Stimulated activated CD4-positive, alpha-beta T cell treated with anti-CD3 and anti-CD28 coated beads, Interleukin-12 subunit alpha, Interleukin-12 subunit beta, amount 100 ng/mL, for 24 hours (primary cell): ENCODE data around the gene HECW1.
A peak's percentile ranks its signal among the peaks of the same experiment; 100 is the strongest.

Source experiments
- DNase-seq, 2 experiments: peaks; one replicate each; pipeline ENCODE4 v3.0.0-alpha.2; 2020; ENCODE audit warnings: low read depth in 2 of 2

Gene HECW1

DNA sequence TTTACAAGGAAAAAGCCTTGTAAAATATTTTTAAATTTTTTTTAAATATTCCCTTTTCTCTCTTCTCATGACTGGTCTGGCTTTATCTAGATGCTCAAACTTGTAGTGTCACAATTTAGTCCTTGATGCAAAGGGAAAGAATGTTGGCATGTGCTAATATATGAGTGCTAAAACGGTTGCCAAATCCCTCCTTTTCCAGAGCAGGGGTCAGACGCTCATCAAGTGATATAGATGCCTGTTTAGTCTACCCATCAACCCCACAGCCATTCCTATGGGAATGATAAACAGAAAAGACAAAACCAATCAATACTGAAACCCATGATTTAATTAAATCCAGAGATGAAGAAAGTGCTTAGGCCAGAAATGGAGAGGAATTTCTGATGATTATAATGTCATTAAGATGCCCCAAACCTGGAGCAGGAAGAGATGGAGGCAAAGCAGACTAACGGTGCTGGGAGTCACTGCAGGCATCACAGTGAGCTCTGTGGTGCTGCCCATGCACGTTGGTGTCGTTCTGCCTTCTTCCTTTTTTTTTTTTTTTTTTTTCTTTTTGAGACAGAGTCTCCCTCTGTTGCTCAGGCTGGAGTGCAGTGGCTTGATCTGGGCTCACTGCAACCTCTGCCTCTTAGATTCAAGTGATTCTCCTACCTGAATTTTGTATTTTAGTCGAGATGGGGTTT, 260.4 kb downstream of the HECW1 start:
- DNase-seq: no peak

DNA sequence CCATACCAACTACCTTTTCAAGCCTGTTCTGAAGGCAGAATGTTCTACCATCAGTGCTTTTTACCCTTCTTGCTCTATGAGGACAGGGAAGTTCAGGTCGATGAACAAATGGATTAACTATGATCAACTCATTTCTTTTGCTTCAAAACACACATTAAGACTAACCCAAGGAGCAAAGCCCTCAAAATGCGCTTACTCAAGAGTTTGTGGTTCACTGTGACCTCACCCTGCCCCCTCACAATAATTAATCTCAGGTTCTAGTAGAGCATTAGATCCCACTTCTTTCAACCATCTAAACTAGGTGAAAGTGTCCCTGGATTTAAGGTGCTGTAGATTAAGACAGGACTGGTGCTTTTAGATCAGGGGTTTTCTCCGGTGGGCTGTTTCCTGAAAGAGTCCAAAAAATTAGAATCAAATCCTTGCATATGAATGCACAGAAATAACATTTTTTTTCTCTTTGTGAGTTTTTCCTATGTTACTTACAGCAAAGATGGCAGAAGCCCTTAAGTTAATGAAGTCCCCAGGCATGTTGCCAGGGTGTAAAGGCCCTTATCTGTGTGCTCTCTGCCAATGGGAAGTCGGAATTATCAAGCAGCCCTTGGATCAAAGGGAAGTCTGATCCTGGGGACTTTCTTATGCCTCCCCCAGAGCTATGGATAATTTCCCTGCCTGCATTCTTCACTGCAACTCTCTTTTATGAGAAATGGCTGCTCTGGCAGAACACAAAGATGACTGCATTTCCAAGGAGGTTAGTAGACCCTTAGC, 264.9 kb downstream of the HECW1 start:
- DNase-seq: no peak

DNA sequence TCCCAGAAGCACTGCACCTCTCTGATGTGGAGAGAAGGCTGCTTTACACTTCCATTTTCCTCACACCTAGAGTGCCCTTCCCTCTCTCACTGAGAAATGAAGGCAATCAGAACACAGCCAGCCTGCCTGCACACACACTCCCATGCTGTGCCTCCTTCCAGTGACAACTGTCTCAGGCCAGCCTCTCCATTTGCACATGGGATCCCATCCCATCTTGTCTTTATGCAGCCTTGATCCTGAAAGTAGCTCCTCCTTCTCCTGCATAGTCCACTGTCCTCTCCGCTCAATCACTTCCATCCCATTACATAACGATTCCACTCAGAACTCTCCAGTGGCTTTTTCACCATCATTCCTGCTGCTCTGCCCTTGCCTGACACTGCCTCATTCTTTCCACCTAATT, 266.8 kb downstream of the HECW1 start:
- DNase-seq: no peak

DNA sequence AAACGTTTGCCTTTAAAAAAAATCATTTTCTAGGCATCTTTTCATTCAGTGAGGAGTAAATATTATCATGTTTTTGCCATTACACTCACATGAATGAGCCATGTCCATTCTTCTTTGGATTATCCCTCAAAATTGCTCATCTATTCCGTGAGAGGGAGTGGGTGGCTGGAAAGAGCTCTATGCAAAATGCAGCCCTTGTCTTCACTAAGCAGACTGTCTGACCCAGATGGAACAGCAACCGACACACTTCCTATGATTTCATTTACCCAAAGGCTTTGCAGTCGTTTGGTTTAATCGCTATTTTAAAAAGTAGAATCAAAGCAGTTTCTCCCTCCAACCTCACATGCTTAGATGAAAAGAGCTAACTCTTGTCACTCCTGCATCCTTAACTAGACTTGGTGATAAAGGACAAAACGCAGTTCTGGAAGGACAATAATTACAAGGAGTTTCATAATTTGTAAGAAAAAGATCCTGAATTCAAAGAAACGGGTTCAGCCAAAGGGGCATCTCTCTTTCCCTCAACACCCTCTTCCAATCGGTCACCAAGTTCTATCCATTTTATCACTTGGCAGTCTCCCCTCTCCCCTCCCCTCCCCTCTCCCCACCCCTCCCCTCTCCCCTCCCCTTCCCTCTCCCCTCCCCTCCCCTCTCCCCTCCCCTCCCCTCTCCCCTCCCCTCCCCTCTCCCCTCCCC, 272.3 kb downstream of the HECW1 start:
- DNase-seq: no peak

DNA sequence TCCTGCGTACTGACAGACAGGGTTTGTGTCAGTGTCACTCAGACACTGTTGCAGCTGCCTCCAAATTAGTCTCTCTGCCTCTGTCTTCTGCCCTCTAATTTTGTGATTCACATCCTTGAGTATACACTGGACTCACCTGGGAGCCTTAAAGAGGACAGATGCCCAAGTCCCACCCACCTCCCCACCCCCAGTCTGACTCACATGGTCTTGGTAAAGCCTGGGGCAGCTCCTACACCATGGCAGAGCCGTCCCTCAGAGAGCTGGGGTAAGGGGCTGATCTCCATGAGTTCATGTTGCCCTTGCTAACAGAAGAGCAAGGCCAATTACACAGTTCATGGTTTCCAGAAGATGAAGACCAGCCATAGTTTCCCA, 272.8 kb downstream of the HECW1 start:
- no peak for DNase-seq

DNA sequence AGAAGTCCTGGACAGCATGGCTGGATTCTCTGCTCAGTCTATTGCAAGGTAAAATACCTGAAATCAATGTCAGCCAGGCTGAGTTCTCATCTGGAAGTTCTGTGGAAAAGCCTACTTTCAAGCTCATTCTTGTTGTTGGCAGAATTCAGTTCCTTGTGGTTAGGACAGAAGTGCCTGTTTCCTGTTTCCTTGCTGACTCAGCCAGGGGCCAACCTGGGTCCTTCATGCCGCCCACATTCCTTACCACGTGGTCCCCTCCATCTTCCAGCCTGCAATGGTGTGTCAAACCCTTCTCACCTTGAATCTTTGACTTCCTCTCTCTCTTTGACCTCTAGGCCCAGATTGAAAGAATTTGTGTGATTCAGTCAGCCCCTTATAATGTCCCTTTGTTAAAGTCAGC, 273.4 kb downstream of the HECW1 start:
- peak in 1 of 2 experiments; percentile 26 for DNase-seq

DNA sequence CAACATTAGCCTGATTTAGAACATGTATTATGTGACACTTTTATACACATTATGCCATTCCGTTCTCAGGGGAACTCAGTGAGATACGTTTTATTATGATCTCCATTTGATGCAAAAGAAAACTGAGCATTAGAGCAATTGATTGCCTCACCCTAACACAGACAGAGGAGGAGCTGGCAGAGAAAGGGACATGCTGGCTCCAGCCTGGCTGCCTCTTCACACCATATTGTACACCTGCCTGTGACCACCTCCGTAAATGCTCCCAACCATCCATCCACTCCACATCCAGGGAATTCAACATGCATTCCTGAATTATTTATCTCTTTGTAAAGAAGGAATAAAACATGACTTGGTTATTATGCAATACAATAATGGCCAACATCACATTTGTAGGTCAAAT, 275.5 kb downstream of the HECW1 start:
- DNase-seq: no peak

DNA sequence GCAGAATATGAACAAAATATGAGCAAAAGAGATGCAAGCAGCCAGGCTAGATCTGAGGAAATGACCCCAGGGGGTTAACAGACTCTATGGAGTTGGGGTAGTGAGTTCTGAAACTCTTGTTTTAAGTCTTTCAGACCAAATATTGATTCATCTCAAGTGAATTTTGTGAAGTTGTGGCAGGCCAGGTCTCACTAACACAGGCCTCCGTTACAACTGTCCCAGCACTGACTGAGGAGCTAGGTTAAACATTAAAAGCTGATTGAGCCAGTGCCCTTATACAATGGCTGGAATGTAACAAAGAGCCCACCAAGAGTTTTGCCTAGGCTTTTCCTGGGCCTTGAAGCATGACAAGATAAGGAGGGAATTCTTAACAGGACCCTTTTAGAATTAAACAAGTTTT, 278.1 kb downstream of the HECW1 start:
- no peak for DNase-seq

DNA sequence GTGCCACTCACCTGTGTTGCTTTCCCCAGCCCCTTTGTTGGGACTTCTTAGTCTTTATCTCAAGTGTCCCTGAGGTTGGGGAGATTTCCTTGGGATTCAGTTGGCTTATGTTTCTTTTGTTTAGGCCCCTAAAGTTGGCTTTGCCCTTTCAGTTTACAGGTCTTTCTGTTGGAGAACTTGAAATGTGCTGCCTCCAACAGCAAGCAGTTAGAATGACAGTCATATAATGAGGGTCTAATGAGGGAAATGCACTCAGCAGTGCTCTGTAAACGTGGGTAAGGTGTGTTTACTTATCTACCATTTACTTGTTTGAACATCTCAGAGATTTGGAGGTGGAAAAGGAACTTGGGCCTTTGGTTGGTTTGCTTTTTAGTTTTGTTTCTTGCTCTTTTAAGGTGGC, 279.1 kb downstream of the HECW1 start:
- DNase-seq: no peak

DNA sequence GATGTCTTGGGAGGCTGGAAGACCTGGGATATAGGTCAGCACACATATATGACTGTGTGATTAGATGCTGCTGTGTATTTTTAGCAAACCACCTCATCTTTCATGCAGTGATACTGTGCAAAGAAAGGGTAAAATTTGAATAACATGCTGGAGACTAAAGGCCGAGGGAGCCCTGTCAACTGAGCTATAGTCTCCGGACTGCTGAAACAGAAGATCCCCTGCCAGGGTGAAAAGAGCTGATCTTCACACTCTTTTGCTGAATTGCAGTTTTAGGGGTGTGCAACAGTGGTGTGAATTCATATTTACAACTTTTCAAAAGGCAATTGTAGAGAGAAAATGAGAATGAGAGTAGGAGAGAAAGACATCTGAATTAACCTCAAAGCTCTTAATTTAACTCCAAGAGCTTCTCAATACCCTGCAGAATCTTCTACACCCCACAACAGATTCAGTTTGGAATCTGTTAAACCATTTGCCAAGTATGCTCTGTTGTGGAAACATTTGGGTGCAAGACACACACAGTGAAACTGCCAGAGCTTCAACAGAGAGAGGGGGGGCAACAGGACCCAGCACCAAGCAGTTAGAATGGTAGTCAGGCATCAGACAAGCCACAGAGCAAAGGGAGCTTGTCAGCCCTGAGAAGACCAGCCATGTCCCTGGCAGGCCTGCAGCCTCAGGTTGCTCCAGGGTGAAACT, 280.3 kb downstream of the HECW1 start:
- no peak for DNase-seq

DNA sequence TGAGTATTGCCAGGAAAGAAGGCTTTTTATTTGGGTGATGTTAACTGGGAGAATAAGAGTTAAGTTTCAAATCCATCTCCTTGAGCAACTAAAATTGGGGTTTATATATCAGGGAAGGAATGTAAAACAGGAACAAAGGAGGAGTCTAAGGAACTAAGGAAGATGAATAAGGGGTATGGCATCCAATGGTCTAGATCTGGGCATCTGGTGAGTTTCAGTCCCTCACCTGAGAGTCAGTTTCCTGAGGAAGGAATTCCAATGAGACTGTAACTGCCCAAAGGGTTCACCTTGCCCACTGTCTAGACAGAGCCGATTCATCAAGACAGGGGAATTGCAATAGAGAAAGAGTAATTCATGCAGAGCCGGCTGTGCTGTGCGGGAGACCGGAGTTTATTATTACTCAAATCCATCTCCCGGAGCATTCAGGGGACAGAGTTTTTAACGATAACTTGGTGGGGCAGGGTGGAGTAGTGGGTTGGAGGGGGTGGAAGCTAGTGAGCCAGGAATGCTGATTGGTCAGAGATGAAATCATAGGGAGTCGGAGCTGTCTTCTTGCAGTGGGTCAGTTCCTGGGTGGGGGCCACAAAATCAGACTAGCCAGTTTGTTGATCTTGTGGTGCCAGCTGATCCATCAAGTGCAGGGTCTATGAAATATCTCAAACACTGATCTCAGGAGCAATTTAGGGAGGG, 282.1 kb downstream of the HECW1 start:
- no peak for DNase-seq

DNA sequence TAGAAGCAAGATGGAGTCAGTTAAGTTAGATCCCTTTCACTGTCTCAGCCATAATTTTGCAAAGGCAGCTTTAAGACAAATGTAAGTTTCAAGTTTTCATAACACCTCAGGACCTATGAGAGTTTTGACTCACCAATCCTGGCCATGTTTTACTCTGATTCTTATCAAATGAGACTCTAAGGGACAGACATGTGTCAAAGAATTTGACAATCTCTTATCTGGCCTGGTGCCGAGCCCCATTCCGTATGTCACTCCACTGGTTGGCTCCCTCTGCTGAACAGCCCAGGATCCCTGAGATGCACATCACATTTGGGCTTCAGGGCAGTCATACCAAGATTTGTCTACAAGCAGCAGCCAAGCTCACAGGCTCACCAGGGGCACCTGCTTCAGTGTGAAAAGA, 282.9 kb downstream of the HECW1 start:
- DNase-seq: no peak

DNA sequence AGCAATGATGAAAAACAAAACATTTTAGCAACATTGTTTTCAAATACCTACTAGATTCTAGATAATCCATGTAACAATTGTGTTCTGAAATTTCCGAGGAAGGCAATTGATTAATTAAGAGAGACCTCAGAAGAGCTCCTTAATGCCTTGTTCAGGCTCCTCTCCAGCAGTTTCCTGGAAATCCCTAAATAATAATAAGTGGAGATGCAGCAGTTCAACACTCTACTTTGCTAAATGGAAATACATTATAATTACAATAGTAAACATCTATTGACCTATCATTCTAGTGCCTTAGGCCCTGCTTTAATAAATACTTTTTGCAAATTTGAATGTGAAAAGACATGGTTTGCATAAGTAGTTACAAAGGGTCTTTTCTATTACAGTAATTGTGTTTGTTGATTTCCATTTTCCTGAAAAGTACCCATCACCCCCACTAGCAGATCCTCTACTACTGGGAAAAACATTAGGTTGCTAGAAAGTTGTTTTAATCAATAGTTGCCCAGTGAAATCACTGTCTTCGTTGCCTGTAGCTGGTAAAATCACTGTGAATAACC, 283.8 kb downstream of the HECW1 start:
- DNase-seq: no peak

DNA sequence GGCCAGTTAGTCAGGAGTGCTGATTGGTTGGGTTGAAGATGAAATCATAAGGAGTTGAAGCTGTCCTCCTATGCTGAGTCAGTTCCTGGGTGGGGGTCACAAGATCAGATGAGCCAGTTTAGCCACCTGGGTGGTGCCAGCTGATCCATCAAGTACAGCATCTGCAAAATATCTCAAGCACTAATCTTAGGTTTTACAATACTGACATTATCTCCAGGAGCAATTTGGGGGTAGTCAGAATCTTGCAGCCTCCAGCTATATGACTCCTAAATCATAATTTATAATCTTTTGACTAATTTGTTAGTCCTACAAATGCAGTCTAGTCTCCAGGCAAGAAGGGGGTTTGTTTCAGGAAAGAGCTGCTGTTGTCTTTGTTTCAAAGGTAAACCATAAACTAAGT, 286.4 kb downstream of the HECW1 start:
- no peak for DNase-seq

DNA sequence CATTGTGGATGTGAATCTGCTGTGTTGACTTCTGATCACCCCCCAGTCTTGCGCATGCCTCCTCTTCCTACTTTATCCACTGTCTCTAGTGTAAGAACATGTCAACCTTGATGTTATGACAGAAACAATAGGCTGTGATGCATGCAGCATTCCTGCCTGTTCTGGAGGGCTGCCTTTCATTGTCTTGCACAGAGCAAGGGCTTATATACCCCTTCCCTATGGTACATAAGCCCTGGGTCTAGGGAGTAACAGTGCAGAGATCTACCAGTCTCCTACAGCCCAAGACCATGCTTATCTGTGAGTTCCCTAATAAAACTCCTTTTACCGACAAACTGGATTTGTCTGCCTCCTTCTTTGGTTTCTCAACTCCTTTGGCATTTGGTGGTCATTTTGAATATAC, 293.5 kb downstream of the HECW1 start:
- DNase-seq: no peak

DNA sequence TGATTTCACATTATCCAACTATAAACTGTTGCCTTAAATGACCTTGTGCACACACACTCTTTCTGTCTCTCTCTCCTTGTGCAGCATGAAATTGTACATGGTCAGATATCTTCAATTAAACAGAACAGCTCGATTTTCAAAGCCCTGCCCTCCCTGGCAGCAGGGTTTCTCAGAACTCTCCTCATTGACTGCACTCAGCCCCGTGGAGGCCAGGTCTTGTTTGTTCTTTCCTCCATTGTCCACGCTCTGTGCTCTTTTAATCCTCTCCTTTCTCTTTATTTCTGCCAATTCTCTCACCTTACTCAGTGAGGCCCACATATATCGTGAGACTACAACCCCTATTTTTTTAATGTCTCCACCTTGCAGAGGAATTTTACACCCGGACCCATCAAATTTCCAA, 294.5 kb downstream of the HECW1 start:
- no peak for DNase-seq

DNA sequence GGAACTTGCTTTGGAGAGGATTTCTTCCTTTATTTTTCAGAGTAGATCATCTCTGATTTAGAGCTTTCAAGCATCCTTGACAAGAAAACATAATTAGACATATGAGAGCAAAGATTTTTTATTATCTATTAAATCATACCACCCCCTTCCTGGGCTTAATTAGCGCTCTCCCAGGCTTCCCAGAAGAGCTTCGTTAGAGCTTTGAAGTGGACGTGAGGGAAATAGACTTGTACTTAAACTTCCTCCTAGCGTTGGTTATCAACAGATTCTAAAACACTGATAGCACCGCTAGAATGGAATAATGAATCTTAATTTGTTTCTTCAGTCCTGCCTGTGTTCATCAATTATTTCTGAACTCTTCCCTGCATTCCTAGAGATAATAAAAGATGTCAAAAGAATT, 296.5 kb downstream of the HECW1 start:
- no peak for DNase-seq

DNA sequence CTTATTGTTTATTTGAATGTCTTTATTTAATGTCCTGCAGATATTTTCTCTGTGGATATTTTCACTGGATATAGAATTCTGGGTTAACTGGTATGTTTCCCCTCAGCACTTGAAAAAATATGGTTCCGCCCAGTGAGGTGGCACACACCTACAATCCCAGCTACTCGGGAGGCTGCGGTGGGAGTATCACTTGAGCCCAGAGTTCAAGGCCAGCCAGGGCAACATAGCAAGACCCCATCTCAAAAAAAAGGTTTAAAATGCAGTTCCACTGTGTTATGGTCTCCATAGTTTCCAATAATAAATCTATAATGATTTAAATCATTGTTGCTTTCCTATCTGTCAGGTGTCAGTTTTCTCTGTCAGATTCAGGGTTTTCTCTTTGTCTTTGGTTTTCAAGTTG, 305.0 kb downstream of the HECW1 start:
- DNase-seq: no peak

DNA sequence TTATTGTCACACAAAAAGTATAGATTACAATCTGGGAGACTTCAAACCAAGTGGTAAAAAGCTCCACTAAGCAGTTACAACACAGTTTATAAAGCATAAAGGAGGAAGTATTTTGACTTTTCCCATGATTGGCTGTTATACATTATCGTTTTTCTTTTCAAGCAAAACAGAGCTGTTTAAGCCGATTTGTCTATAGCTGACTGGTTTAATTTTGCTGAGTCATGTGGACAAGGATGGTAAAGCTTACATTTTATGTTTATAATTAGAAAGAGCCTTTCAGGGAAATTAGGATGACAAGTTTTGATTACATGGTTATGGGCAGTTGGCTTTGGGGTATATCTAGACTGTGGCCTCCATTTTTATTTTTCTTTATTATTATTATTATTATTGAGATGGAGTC, 318.0 kb downstream of the HECW1 start:
- DNase-seq: no peak

DNA sequence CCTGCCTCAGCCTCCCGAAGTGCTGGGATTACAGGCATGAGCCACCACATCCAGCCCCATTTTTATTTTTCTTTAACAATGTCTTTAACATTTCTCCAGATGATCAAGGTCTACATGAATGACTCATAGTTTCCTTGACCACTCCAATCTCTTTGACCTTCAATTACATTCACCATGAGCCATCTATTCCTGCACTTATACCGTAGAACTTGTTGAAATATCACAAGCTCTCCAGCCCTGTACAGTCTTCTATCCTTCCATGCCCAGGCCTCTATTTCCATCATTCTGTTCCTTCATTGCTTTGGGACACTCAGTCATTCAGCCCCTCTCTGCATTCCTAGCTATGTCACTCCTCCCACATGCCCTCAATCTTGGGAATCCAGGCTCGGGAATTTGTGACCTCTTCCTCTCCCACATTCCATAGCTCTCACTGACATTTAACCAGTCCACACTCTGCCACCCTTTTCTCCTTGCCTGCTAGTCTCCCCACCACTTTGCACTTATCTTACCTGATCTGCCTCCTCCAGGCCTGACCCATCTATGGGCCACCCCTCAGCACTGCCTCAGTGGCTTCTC, 318.7 kb downstream of the HECW1 start:
- no peak for DNase-seq

DNA sequence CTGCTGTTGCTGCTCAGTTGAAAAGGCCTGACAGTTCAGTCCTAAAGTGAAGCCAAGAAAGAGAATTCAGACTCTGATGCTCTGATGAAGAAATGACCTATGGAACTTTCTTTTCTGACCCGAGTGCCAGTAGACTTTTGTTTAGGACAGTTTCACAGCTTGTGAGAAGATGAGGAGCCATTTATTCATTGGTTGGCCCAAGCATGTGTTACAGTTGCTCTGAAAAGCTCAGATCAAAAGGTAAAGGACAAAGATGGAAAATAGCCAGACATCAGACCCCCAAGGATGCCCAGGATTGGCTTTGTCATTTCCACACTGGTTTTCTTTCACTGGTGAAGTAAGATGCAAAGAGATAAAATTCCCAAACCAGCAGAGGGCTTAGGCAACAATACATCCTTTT, 321.2 kb downstream of the HECW1 start:
- no peak for DNase-seq
